ENCODE results near the gene TANGO6. TPM values are rescaled to one million over a fixed set of nuclear protein-coding genes. Genes with fewer than 3 reads are reported as not detected.

The TANGO6 gene
- total RNA-seq, 1 donor from 2014 or later = 17.6 TPM

Other genes with a start within 250 kb of the TANGO6 start
- 38.5 TPM for gene CDH3, start 198.2 kb upstream of the TANGO6 start, total RNA-seq (ENCODE audit: insufficient read depth, low replicate concordance)
- gene CDH1, start 106.2 kb upstream of the TANGO6 start, total RNA-seq (ENCODE audit: insufficient read depth, low replicate concordance) = 15.9 TPM

Data from umbilical cord (tissue), 1 donor.